H1 (cell line): ENCODE measurements around the gene VCP.

Source experiments
- ATF3 ChIP-seq: IDR thresholded peaks from 2 replicates; pipeline ENCODE4 v1.6.1; 2011; ENCODE audit warnings: low read depth, mild to moderate bottlenecking, low read length; ENCODE audit not compliant: insufficient read depth
- BACH1 ChIP-seq: IDR thresholded peaks from 2 replicates; pipeline ENCODE4 v1.6.1; 2012; ENCODE audit warnings: low read length, improper control_type of control experiment
- BCL11A ChIP-seq, 2 experiments: IDR thresholded peaks; one replicate each; pipeline ENCODE4 v1.6.1; 2011; ENCODE audit warnings: low read depth in 2 of 2, low read length in 2 of 2, mild to moderate bottlenecking in 2 of 2
- CTCF ChIP-seq, 3 experiments: IDR thresholded peaks; 1 replicate in 2 of 3; 2 replicates in 1 of 3; pipeline versions ENCODE4 v1.5.1 to v1.6.1; 2011; ENCODE audit warnings: low read length in 3 of 3, mild to moderate bottlenecking in 3 of 3, inconsistent platforms in 2 of 3, low read depth in 1 of 3, moderate library complexity in 1 of 3; ENCODE audit not compliant: insufficient read depth in 1 of 3; ENCODE audit errors: control extremely low read depth in 1 of 3
- EZH2 ChIP-seq: fragments of 200-600 bp; sonication (generic); IDR thresholded peaks from 2 replicates; pipeline ENCODE4 v1.7.1; 2012; ENCODE audit warnings: low read depth, mild to moderate bottlenecking, moderate library complexity, low read length, inconsistent platforms; ENCODE audit not compliant: severe bottlenecking
- JUN ChIP-seq: IDR thresholded peaks from 2 replicates; pipeline ENCODE4 v1.6.1; 2011; ENCODE audit warnings: low read depth, mild to moderate bottlenecking, improper control_type of control experiment, low read length
- MAX ChIP-seq: IDR thresholded peaks from 2 replicates; pipeline ENCODE4 v1.6.1; 2012; ENCODE audit warnings: inconsistent platforms
- NANOG ChIP-seq: IDR thresholded peaks from 2 replicates; pipeline ENCODE4 v1.6.1; 2011; ENCODE audit warnings: low read length, low read depth, mild to moderate bottlenecking, inconsistent platforms; ENCODE audit not compliant: insufficient read depth, poor library complexity, severe bottlenecking
- PHF8 ChIP-seq: fragments of 200-600 bp; sonication (generic); conservative IDR thresholded peaks from 2 replicates; pipeline ENCODE4 v1.7.1; 2012; ENCODE audit warnings: low read depth, mild to moderate bottlenecking, inconsistent platforms, low read length, moderate library complexity
- RAD21 ChIP-seq, 2 experiments: IDR thresholded peaks in 1 of 2; conservative IDR thresholded peaks in 1 of 2; 2 replicates each; pipeline ENCODE4 v1.6.1; 2011; ENCODE audit warnings: low read depth in 2 of 2, low read length in 2 of 2, improper control_type of control experiment in 1 of 2, inconsistent platforms in 1 of 2, mild to moderate bottlenecking in 1 of 2, moderate library complexity in 1 of 2
- SIN3A ChIP-seq, 2 experiments: IDR thresholded peaks in 1 of 2; conservative IDR thresholded peaks in 1 of 2; 2 replicates each; pipeline ENCODE4 v1.6.1; 2011 to 2012; ENCODE audit warnings: low read length in 2 of 2, improper control_type of control experiment in 1 of 2, low read depth in 1 of 2, mild to moderate bottlenecking in 1 of 2

GRCh38 chr9:35035851-35036701 is 36.3 kb downstream of the VCP start:
- no peak for TF ChIP-seq JUN
- TF ChIP-seq CTCF (IDR thresholded peaks at IDR 0.05; ENCODE audit: control extremely low read depth in 1 of 3, insufficient read depth in 1 of 3, low read depth in 1 of 3, low read length in 3 of 3): 0 out of 4 replicates have a peak, but pooled peaks of 1 of the 3 experiments have one; percentile 0
- no peak for TF ChIP-seq NANOG
- TF ChIP-seq RAD21 (IDR thresholded peaks at IDR 0.05 in 1 of 2, conservative IDR thresholded peaks at IDR 0.05 in 1 of 2; ENCODE audit: low read depth in 2 of 2, low read length in 2 of 2): no peak; a peak in 1 of 4 replicates
- TF ChIP-seq EZH2: no peak
- no peak for TF ChIP-seq BCL11A (IDR thresholded peaks at IDR 0.05; ENCODE audit: low read depth in 2 of 2, low read length in 2 of 2)
- no peak for TF ChIP-seq ATF3
- no peak for TF ChIP-seq BACH1
- no peak for TF ChIP-seq SIN3A (conservative IDR thresholded peaks at IDR 0.05 in 1 of 2, IDR thresholded peaks at IDR 0.05 in 1 of 2; ENCODE audit: low read depth in 1 of 2, low read length in 2 of 2)
- no peak for TF ChIP-seq MAX
- TF ChIP-seq PHF8: no peak
